Stimulated activated CD4-positive, alpha-beta T cell treated with anti-CD3 and anti-CD28 coated beads, TNF-alpha, amount 100 ng/mL, for 1 hour (primary cell): Measurements from ENCODE around the gene CDH26.

Experiments
- DNase-seq, 3 donors: peaks; one replicate each; pipeline ENCODE4 v3.0.0-alpha.2; 2020; ENCODE audit warnings: low read depth in 3 of 3, low spot score in 1 of 3

CDH26 gene

GRCh38 chr20:60057866-60058807, 99.9 kb downstream of the CDH26 start:
- peak in 1 of 3 donors; percentile 4 for DNase-seq

DNA sequence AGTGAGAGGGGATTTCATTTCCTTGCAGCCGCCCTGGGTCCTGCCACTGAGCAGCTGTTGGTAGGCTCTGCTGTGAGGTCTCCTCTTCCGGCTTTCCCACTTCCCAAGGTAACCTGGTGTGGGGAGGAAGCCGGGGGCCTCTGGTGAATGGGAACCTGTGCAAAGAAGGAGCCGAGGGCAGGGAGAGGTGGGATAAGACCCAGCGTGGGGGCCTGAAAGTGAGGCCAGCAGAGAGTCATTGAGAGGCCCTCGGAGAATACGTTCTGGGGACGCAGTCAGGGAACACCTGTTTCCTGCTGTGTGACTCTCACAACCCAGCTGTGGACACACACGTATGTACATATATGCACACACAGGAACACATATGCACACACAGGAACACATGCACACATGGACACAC, 100.7 kb downstream of the CDH26 start:
- no peak for DNase-seq

- no peak for DNase-seq
Measured at GRCh38 chr20:60060006-60060557, 101.9 kb downstream of the CDH26 start.

GRCh38 chr20:60060593-60060992, 102.4 kb downstream of the CDH26 start:
- DNase-seq = no peak

DNA sequence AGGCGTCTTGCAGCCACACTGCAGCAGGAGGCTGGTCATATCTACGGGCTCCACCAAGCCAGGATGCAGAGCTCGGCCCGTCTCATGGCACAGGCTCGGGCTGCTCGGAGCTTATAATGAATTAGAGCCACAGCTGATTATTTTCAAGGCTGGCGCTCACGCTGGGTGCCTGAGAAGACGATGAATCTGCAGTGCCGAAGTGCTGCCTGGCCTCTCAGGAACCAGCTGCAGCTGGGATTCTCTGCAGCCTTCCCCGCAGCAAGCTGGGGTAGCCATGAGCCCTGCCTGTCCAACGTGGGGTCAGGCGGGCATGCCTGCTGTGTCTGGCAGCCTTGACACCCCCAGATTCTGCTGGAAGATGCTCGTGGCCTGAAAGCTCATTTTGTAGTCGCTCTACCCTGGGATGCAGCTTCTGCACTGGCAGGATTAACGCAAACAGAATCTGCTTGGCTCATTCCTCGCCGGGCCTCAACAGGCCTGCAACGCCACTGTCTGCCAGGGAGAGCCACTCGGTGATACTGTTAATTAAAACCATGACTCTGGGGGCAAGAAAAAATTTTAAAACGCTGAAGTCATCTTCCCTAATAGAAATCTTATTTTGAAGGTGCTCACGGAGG, 104.3 kb downstream of the CDH26 start:
- DNase-seq = no peak

DNA sequence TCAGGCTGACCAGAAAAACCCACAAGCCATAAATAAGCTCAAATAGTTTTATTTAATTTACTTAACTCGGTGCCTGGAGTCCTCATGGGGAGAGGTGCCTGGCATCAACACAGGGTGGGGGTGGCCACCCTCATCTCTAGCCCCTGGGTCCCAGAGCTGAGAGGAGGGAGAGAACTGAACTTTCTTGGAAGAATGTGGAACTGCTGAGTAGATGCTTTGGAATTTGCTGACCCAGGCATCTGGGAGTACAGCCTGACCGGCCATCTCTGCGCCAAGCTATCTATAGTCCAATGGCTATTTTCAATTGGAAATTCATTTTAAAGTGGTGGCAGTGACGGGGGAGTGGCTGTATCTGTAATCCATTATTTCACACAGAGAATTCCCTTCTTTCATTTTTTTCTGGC, 104.8 kb downstream of the CDH26 start:
- DNase-seq = no peak

- no peak for DNase-seq
Measured at GRCh38 chr20:60063739-60064380, 105.6 kb downstream of the CDH26 start.
